HS-27A (cell line): ENCODE measurements around the gene PLB1.

Experiments used
- DNase-seq: peaks from one replicate; pipeline ENCODE4 v3.0.0-alpha.2; 2012; ENCODE audit warnings: low read depth, missing footprints

PLB1 gene, protein sequence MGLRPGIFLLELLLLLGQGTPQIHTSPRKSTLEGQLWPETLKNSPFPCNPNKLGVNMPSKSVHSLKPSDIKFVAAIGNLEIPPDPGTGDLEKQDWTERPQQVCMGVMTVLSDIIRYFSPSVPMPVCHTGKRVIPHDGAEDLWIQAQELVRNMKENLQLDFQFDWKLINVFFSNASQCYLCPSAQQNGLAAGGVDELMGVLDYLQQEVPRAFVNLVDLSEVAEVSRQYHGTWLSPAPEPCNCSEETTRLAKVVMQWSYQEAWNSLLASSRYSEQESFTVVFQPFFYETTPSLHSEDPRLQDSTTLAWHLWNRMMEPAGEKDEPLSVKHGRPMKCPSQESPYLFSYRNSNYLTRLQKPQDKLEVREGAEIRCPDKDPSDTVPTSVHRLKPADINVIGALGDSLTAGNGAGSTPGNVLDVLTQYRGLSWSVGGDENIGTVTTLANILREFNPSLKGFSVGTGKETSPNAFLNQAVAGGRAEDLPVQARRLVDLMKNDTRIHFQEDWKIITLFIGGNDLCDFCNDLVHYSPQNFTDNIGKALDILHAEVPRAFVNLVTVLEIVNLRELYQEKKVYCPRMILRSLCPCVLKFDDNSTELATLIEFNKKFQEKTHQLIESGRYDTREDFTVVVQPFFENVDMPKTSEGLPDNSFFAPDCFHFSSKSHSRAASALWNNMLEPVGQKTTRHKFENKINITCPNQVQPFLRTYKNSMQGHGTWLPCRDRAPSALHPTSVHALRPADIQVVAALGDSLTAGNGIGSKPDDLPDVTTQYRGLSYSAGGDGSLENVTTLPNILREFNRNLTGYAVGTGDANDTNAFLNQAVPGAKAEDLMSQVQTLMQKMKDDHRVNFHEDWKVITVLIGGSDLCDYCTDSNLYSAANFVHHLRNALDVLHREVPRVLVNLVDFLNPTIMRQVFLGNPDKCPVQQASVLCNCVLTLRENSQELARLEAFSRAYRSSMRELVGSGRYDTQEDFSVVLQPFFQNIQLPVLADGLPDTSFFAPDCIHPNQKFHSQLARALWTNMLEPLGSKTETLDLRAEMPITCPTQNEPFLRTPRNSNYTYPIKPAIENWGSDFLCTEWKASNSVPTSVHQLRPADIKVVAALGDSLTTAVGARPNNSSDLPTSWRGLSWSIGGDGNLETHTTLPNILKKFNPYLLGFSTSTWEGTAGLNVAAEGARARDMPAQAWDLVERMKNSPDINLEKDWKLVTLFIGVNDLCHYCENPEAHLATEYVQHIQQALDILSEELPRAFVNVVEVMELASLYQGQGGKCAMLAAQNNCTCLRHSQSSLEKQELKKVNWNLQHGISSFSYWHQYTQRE (N-terminal part only)

GRCh38 chr2:28495551-28496250 lies at the start of gene PLB1:
PLB1 (plus strand) TSS chr2:28496060; CDS start chr2:28496115, 55 bp downstream.
- DNase-seq, result no peak

DNA sequence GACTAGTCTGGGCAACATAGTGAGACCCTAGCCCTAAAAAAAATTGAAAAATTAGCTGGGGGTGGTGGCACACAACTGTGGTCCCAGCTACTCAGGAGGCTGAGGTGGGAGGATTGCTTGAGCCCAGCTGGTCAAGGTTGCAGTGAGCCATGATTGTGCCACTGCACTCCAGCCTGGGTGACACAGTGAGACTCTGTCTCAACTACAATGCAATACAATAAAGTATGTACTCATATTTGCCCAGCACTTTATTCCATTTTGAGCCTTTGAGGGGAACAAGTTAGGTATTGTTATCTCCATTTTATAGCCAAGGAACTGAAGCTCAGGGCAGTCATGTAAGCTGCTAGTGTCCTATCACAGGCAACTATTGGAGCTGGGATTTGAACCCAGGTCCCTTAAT lies 49.3 kb upstream of the PLB1 start:
- DNase-seq, result no peak

- DNase-seq, result no peak
Observed at GRCh38 chr2:28447086-28447485, 48.8 kb upstream of the PLB1 start.

DNA sequence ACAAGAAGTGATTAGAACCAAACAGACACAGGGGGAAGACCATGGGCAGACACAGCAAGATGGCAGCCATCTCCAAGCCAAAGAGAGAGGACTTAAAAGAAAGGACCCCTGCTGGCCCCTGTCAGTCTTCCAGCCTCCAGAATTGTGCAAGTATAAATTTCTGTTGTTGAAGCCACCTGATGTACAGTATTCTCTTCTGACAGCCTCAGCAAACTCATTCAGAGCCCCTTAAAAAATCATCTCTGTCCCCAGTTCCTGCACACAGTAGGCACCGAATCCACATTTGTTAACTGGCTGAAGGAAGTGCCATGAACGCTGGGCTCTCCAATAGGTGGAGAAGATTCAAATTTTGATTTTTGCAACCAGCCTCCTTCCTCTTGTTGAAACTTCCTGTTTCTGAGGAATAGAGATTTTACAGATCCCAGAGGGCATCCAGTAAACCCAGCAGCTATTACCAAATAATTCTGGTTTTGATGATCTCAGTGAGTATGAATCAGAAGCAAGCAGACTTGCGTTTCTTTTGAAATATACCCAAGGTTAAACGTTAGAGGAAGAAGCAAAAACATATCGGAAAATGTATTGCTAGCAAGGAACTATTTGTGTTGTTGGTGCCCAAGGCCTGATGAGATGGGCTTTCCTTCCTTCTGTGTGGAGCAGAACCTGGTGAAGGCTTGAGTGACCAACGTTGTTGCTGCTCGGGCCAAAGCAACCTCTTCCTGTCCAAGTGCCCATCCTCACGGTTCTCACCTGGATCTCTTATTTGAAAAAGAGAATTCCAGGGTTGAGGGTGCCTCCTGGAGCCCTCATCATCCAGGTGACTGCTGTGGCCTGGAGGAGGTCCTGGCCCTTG lies 47.7 kb upstream of the PLB1 start:
- DNase-seq, result no peak

GRCh38 chr2:28448793-28449100 lies 47.1 kb upstream of the PLB1 start:
- no peak for DNase-seq

DNA sequence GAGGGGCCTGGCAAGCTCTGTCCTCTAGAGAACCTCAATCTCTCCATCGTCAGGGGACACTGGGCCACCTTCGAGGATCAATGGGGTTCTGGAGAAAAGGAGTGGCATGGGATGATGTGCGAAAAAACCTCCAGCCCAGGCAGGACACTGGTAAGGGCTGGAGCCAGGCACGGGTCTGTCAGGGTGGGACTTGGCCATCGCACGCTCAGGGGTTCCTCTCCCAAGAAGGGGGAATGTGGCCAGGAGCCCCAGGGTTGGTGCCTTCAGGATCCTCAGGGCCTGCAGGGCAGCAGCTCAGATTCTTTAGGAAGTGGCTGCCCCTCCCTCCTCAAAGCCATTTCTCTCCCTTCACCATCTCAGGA lies 46.8 kb upstream of the PLB1 start:
- no peak for DNase-seq

- DNase-seq, result no peak
Observed at GRCh38 chr2:28449488-28450395, 46.1 kb upstream of the PLB1 start.

- no peak for DNase-seq
Observed at GRCh38 chr2:28450901-28451565, 44.8 kb upstream of the PLB1 start.

DNA sequence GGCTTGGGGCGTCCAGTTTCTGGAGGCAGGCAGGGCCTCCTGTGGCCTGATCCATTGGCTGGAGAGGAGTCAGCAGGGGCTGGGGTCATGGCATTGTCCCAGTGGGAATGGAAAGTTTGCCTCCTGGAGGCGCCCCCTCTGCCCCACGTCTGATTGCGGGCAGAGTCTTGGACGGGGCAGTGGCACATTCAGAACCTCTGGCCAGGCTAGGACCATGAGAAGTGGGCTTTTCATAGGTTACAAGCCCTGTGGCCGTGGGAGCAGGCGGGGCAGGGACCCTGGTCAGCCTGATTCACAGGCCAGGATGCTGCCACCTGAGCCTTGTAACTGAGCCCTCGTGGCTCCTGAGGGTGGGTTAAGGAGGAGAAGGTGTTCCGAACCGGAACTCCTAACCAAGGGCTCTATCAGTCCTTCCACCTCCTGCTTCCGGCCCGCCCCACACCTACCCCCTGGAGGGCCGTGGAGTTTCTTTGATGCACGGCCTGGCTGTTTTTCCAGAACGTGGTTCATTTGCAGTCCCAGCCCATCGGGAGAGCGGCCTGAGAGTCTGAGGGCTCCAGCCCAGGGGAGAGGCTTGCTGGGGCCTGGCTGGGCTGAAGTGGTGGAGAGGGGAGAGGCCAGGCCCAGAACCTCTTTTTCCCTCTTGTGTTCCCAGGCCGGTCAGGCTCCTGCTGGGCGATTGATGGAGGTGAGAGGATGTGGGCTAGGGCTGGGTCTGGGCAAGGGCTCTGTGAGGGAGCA lies 43.9 kb upstream of the PLB1 start:
- no peak for DNase-seq

DNA sequence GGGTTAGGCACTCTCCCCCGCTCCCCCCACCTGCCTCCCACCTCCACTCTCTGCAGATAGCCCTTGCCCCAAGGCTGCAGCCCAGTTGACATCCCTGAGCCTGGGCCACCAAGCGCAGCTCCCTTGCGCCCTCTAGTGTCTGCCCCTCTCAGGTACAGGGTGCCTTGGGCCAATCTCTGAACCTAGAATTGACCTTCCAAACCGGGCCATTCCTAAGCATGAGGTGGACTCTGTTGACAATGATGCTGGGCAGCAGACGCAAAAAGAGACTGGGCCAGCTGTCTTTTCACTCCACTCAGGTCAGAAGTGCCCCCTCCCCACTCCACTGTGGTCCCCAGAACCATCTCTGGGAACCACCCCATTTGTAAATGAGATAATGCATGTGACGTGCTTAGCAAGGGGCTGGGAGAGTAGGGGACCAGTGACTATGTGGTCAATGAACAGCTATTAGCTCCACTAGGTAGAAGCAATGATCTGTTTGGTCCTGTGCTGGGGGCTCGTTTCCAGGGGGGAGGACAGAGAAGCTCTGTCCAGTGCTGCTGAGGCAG lies 43.3 kb upstream of the PLB1 start:
- no peak for DNase-seq

DNA sequence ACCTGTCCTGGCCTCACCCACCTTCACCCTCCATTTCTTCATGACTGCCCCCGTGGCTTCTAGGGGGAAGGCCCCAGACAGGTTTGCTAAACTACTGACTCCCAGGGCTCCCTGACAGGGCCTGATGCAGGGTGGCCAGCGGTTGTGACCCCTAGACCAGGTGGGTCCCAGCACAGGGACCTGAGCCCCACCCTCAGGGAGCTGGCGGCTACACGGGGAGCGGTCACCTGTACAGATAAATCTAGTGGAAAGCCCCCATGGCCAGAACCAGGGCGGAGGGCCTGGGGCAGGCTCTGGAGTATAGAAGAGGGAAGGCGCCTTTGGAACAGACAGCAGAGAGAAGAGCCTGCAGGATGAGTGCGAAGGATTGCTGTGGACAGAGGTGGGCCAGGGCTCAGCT lies 42.5 kb upstream of the PLB1 start:
- DNase-seq, result no peak

DNA sequence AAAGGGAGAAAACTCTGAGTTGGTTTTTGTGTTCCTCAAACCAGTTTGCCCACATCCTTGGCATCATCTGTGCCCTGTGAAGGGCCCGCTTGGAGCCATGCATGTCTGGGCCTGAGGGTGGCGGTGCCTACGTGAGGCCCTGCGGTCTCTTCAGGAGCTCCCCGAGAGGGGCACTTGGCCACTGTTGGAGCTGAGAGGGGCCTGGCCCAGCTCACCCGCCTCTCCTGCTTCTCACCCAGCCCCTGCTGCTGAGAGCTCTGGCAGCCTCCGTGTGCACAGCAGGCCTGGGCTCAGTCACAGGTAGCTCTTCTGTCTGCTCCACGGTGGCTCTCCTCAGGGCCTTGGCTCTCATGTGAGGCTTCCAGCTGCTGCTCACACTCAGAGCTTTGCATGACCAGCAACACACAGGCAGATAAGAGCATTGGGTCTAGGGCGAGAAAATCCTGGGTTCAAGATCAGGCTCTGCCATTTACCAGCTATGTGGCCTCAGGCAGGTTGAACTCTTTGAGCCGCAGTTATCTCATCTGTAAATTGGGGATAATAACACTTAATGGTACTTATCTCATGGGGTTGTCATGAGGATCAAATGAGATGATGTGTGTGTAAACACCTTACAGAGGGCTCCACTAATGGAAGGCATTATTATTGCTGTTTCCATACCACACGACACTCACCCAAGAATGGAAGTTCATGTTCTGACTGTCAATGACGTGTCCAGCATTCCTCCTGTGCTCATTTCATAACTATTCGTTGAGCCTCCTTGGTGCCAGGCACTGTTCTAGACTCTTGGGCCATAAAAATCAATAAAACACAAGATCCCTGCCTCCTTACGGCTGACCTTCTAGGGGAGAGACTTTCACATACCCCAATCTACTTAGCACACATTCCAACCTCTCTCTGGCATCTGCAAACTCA lies 41.6 kb upstream of the PLB1 start:
- no peak for DNase-seq

DNA sequence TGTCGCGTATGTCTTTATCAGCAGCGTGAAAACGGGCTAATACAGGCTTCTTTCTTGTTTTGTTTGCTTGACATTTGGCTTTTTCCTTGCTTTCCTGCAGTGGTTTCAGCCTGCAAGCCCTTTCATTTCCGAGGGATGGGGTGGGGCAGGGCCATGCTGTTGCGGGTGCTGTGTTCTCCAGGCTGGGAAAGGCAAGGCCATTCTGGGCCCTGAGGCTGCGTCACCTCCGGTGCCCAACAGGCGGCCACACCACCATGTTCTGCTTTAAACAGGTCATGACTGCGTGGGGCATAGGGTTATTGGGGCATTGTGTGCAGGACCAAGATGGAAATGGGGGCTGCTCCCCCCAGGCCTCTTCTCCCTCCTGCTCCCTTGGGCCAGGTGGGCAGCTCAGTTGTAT lies 38.6 kb upstream of the PLB1 start:
- DNase-seq, result no peak

DNA sequence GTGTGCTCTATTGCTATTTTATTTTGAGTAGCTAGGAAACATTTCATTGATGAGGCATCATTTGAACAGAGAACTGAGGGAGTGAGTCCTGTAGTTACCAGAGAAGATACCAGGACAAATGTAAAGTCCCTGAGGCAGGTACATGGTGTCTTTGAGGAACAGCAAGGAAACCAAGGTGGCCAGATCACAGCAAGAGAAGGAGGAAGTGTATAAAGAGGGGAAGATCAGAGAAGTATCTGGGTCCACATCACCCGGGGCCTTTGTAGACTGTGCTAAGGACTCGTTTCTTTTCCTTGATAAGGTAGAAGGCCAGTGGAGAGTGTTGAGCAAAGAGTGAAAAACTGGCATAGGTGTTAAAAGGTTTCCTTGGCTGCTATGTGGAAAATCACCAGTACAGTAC lies 34.8 kb upstream of the PLB1 start:
- no peak for DNase-seq

DNA sequence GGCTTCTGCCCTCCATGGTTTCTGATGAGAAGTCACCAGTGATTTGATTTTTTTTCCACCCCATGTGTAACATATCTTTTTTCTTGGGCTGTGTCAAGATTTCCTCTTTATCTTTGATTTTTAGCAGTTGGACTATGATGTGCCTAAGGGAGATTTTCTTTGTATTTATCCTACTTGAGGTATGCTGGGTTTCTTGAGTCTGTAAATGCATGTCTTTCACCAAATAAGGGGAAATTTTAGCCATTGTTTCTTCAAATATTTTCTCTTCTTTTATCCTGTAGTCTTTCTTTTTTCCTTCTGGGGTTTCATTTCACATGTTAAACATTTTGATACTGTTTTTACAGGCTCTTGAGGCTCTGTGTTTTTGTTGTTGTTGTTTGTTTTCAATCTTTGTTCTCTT lies 33.7 kb upstream of the PLB1 start:
- DNase-seq, result no peak

GRCh38 chr2:28463211-28463816 lies 32.5 kb upstream of the PLB1 start:
- DNase-seq, result no peak

GRCh38 chr2:28463893-28464292 lies 32.0 kb upstream of the PLB1 start:
- no peak for DNase-seq
